Osteocyte (in vitro differentiated cells): ENCODE data around the gene HMGN1. TPM values are rescaled to one million over a fixed set of nuclear protein-coding genes. Genes with fewer than 3 reads are reported as not detected.
A peak's percentile ranks its signal among the peaks of the same experiment; 100 is the strongest.
"Not testable (repeated sequence)": the region's sequence is repeated elsewhere in the genome, so short reads cannot be mapped to it uniquely, and the experiment has no call there.

Experiments
- DNase-seq: peaks from one replicate; pipeline ENCODE4 v3.0.0; 2021; ENCODE audit warnings: mixed read lengths; ENCODE audit not compliant: unreplicated experiment; ENCODE audit errors: extremely low spot score
- H3K27ac Mint-ChIP-seq: one replicate; pipeline ENCODE4 v1.8.0; 2021; ENCODE audit warnings: mild to moderate bottlenecking, mixed read lengths; ENCODE audit not compliant: unreplicated experiment
- H3K27me3 Mint-ChIP-seq: one replicate; pipeline ENCODE4 v1.8.0; 2021; ENCODE audit warnings: mixed read lengths; ENCODE audit not compliant: unreplicated experiment
- H3K36me3 Mint-ChIP-seq: one replicate; pipeline ENCODE4 v1.8.0; 2021; ENCODE audit warnings: mixed read lengths; ENCODE audit not compliant: unreplicated experiment
- H3K4me1 Mint-ChIP-seq: one replicate; pipeline ENCODE4 v1.8.0; 2021; ENCODE audit warnings: mixed read lengths; ENCODE audit not compliant: unreplicated experiment
- H3K4me3 Mint-ChIP-seq: one replicate; pipeline ENCODE4 v1.8.0; 2021; ENCODE audit warnings: mild to moderate bottlenecking, moderate library complexity, mixed read lengths; ENCODE audit not compliant: unreplicated experiment
- H3K9me3 Mint-ChIP-seq: one replicate; pipeline ENCODE4 v1.8.0; 2021; ENCODE audit warnings: mixed read lengths; ENCODE audit not compliant: unreplicated experiment
- total RNA-seq: library from RNA; stranded (reverse); gene quantifications from 2 replicates; pipeline ENCODE4 v1.2.1, GENCODE V29; 2021
- TF ChIP-seq, protein P1 (sequence below): fragments of 200-600 bp; sonication (generic); IDR thresholded peaks from 2 replicates; pipeline ENCODE4 v1.5.0; 2021; ENCODE audit warnings: antibody characterized with exemption, mild to moderate bottlenecking, moderate library complexity

HMGN1 gene
- total RNA-seq, 1 donor from 2014 or later, result 289 TPM

DNA sequence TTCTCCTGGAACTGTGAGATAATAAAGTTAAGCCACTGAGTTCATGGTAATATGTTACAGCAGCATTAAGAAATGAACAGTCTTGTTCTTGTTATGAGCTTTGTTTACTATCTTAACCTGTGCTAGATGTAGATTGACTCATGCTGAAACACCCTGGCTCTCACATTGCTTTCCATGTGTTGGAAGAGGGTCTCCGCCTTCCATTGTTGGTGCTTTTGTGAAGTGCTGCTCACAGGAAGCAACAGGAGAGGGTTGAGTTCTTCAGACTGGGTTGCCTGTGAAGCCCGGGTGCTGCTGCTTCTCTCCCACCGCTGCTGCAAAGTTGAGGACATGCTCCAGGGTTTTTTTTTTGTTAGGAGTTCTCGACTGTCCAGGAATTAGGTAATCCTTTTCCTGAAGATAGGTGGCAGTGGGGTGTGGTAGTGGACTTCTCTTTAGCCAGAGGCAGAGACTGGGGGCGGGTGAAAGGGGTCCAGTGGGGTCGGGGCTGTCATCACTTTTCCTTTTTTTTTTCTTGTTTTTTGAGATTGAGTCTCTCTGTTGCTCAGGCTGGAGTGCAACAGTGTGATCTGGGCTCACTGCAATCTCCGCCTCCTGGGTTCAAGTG, 28.7 kb upstream of the HMGN1 start:
- DNase-seq, result no peak
- H3K27ac Mint-ChIP-seq, result no peak overlapping the region

DNA sequence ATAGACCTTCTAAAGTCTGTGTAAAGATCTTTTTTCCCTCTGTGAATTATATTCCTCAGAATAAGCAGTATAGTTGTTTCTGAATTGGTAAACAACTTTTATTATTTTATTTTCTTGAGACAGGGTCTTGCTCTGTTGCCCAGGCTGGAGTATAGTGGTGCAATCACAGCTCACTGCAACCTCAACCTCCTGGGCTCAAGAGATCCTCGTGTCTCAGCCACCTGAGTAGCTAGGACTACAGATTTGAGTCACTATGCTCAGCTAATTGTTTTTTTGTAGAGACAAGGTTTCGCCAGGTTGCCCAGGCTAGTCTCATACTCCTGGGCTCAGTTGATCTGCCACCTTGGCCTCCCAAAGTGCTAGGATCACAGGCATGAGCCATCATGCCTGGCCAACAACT, 26.6 kb upstream of the HMGN1 start:
- no peak overlapping the region for H3K4me3 Mint-ChIP-seq
- H3K27me3 Mint-ChIP-seq, result peaks cover 25% of the 10 kb centered on the region

More for the DNA sequence above, 28.7 kb upstream of the HMGN1 start:
- H3K4me3 Mint-ChIP-seq, result no peak overlapping the region
- TF ChIP-seq, protein P1, sequence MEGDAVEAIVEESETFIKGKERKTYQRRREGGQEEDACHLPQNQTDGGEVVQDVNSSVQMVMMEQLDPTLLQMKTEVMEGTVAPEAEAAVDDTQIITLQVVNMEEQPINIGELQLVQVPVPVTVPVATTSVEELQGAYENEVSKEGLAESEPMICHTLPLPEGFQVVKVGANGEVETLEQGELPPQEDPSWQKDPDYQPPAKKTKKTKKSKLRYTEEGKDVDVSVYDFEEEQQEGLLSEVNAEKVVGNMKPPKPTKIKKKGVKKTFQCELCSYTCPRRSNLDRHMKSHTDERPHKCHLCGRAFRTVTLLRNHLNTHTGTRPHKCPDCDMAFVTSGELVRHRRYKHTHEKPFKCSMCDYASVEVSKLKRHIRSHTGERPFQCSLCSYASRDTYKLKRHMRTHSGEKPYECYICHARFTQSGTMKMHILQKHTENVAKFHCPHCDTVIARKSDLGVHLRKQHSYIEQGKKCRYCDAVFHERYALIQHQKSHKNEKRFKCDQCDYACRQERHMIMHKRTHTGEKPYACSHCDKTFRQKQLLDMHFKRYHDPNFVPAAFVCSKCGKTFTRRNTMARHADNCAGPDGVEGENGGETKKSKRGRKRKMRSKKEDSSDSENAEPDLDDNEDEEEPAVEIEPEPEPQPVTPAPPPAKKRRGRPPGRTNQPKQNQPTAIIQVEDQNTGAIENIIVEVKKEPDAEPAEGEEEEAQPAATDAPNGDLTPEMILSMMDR, result no peak
- H3K27me3 Mint-ChIP-seq, result peaks cover 18% of the 10 kb centered on the region
- peaks cover 2% of the 10 kb centered on the region for H3K36me3 Mint-ChIP-seq
- peaks cover 19% of the 10 kb centered on the region for H3K4me1 Mint-ChIP-seq
- H3K9me3 Mint-ChIP-seq, result no peaks in the 10 kb centered on the region

DNA sequence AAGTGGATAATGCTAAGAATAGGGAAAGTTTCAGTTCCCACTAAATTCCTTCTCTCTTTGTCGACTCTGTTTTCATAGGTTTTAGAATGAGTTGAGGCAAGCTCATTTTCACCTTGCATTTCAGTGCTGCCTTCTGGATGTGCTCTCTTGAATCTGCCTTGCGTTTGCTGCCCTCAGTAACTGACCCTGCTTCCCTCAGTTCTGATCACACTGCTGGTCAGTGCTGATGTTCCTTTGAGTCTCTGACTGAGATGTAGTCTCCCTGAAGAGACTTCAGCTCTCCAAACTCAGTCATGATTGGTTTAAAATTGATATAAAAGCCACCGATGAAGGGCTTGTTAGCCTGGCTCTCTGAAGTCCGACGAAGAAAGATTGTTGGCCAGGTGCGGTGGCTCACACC, 25.2 kb upstream of the HMGN1 start:
- Mint-ChIP-seq H3K36me3 (no peaks in the 10 kb centered on the region), H3K9me3 (no peaks in the 10 kb centered on the region), H3K27ac (no peak overlapping the region), H3K4me1 (peaks cover 4% of the 10 kb centered on the region), H3K4me3 (no peak overlapping the region), H3K27me3 (peaks cover 32% of the 10 kb centered on the region)
- TF ChIP-seq, protein P1, result no peak
- DNase-seq, result no peak

More for the DNA sequence above, 26.6 kb upstream of the HMGN1 start:
- Mint-ChIP-seq H3K9me3 (no peaks in the 10 kb centered on the region), H3K27ac (no peak overlapping the region), H3K36me3 (no peaks in the 10 kb centered on the region), H3K4me1 (peaks cover 4% of the 10 kb centered on the region)
- DNase-seq, result no peak
- TF ChIP-seq, protein P1, result no peak

DNA sequence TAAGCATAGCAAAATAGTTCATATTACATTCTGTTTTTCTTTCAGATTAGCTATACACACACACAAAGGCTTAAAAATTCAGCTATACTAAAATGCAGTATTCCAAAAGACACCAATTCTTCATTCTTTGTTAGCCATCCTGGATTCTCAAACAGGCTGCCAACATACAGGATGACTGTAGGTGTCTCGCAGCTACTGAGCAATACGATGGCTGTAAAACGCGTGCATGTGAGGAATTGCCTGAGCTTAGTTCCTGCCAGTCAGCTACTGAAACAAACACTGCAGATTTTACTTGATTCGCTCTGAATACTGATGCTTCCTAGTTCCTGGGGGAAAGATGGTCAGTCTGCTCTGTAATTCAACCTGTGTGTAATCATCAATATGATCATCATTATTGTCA, 24.7 kb upstream of the HMGN1 start:
- no peaks in the 10 kb centered on the region for H3K36me3 Mint-ChIP-seq
- H3K9me3 Mint-ChIP-seq, result no peaks in the 10 kb centered on the region
- no peak overlapping the region for H3K27ac Mint-ChIP-seq
- TF ChIP-seq, protein P1, result peak; percentile 52
- no peak for DNase-seq
- H3K27me3 Mint-ChIP-seq, result peaks cover 32% of the 10 kb centered on the region
- no peak overlapping the region for H3K4me3 Mint-ChIP-seq
- peaks cover 4% of the 10 kb centered on the region for H3K4me1 Mint-ChIP-seq

DNA sequence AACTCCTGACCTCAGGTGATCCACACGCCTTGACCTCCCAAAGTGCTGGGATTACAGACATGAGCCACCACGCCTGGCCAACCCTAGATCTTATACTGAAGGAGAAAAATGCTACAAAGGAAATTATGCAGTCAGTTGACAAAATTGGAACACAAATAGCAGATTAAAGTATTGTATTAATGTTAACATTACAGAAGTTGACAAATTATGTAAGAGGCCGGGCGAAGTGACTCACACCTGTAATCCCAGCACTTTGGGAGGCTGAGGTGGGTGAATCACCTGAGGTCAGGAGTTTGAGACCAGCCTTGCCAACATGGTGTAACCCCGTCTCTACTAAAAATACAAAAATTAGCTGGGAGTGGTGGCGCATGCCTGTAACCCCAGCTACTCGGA, 21.0 kb upstream of the HMGN1 start:
- H3K27ac Mint-ChIP-seq, H3K4me1 Mint-ChIP-seq, DNase-seq, H3K9me3 Mint-ChIP-seq, H3K4me3 Mint-ChIP-seq, H3K36me3 Mint-ChIP-seq: not testable (repeated sequence)
- H3K27me3 Mint-ChIP-seq, result peaks cover 22% of the 10 kb centered on the region
